G401.6 (cell line): ENCODE measurements around the gene OR10J4.
"Not testable (repeated sequence)": the region's sequence is repeated elsewhere in the genome, so short reads cannot be mapped to it uniquely, and the experiment has no call there.

Experiments
- FAIRE-seq: peaks from 2 replicates; lab custom pipeline; 2012; peaks lifted over from hg19 to GRCh38; lab: Jason Lieb, UNC

OR10J4 gene

DNA sequence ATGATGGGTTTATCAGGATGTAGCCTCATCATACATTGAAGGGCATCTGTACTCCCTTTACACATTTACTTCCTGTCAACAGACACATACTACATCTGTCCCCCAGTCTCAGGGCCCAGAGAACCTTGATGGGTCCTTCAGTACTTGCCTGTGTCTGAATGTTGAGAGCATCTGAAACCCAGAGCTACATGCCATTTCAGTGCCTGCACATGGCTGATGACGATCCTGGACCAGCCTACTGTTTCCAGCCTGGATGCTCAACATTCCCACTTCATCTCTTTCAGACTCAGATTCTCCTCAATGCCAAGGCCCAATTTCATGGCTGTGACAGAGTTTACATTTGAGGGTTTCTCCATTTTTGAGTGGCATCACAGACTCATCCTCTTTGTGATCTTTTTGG, at the start of gene OR10J4:
Gene OR10J4 (plus strand): TSS at position 301 of the 400 bp plus-strand sequence.
- FAIRE-seq = no peak

DNA sequence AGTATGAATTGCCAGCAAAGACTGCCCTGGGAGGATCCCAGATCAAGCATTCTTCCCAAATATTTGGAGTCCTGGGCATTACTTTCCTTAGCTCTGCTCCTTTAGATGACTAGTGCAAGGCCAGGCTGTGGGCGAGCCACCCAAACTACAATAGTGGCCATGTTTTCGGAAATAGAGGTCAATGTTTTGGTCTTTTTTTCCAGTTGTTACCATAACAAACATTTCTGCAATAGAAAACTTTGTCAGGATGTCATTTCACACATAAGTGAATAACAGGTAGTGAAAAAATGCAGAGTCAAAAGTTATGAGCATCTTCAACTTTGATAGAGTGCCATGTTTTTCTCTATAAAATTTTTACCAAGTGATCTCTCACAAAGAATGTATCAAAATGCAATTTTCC, 25.2 kb upstream of the OR10J4 start:
- FAIRE-seq = no peak

DNA sequence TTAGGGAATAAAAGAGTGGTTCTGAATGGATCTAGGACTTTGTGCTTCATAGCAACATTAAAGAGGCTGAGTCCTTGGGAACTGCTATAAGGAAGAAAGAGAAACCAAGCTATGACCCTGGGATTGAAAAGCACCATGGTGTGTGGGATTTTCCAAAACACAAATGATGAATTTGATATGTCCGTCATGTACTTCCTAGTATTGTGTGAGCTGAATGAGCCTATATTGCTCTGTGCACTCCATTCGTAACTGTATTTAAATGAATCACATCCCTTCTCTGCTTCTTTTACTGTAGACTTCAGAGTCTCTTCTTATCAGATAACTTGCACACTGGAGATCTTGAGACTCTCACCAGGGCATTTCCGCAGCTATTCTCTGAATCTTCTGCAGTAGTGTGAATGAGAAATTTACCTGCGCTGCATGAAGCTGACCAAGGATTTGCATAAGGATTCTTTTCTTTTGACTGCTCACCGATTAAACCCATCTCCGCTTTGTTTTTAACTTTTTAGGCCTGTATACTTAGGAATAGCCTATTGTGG, 23.1 kb upstream of the OR10J4 start:
- no peak for FAIRE-seq

DNA sequence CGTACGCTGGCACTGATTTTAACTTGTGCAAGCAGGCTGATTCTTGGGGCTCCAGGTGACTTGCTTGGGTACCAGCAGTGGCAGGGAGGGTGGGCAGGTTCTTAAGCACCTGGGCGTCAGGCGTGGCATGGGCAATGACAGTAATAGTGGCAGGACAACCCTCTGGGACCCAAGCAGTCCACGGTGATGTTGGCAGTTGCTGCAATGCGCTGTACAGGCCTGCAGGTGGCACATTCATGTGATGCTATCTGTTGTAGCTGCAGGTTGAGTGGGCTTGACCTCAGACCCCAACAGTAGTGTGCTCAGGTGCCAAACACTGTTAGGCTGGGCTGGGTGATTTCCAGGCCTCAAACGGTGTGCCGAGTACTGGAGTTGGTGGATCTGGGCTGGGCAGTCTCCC, 10.2 kb upstream of the OR10J4 start:
- no peak for FAIRE-seq

DNA sequence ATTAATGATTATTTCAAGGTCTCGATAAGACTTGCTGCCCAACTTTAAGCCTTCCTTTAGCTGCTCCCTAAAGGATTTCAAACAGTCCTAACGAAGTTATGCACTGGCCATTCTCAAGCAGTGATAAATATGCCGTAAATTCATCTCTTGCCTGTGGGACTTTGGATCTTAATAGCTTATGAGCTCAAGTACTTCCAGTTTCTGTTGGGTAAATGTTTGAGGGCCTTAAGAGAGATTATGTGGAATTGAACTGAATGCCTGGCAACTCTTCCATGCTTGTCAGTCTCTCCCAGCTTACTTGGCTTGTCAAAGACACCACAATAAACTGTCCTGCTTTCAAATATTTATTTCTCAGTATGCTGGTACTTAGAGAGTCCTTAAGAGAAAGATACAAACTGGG, 3.5 kb upstream of the OR10J4 start:
- no peak for FAIRE-seq

DNA sequence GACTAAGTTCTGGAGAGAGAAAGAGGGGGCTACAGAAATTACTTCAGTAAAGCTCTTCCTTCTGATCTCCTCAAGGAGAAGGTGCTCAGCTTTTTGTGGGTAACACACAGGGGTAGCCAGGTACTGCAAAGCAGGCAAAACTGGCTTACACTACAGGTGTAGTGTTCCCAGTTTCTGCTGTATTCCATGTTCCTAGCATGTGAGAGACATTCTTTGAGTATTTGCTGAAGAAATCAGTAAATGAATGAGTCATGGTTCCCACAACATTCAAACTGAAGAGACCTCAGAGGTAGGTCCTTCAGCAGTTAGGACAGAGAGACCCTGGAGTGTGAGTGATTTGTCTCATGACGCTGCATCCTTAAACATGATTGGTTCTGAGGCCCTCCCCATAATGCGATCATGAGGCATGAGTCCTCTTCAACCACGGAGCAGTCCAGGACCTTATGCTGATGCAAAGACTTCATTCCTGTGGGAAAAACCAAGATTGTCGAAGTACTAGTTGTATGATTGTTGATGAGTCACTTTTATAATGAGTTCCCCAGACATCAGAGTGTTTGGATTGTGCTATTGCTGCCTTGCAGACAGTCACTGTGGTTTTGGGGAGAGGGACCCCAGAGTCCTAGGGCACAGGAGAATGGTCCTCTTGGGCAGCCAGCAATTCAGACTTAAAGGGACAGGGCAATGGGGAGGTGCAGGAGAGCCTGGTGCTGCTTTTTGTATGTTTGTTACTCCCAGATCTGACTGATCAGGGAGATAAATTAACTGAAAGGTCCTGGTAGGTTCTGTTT, 2.7 kb upstream of the OR10J4 start:
- no peak for FAIRE-seq

DNA sequence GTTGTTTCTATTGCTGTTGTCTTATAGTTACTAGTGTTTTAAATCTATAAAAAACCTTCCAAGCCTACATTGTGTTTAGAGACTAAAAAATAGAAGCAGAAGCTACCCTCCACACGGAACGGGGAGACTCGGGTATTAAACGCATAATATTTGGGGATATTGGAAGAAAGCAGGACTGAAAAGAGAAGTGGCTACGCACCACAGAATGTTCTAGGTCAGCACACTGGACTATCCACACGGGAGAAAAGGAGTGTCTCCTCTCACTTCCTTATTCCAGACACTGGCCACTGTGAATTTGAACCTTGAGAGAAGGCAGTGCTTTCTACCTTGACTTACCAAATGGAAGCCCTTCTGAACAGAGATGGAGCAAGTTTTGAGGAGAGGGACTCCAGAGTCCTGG, 1.0 kb upstream of the OR10J4 start:
- FAIRE-seq = no peak

DNA sequence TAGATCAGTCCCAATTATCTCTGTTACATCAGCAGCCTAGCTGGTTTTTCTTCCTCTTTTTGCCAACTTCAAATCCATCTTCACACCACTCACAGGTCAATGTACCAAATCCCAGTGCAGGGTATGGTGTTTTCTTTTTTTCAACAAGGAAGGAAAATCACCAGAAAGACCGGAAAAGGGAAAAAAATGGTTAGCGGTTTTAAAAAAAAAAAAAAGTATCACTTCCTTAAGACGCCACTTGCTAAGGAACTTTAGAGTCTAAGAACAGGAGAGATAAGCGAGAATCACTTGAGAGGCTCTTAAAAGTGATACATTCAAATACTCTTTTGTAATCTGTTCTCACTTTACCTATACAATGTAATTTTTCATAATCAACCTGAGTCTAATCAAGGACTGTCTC, 4.5 kb downstream of the OR10J4 start:
- no peak for FAIRE-seq

DNA sequence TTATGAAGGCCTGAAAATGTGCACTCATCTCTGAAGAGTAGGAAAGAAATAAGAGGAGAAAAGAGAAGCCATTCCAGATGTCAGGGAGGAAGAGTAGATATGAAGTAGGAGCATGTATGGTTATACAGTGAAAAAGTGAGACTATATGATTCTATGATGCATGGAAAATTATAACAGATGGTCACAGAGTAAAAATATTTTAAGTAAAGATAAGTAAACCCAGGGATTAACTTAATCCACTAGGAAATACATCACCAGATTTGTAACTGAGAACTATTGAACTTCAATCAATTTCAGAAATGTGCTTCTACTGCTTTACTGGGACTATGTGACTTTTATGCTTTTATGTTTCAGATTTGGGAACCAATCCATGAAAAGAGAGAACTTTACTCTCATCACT, 7.4 kb downstream of the OR10J4 start, which contains the start of gene OR10J1:
Gene OR10J1 (plus strand): TSS at position 301 of the 400 bp plus-strand sequence. CDS start 70 bp downstream, at position 371.
- FAIRE-seq = no peak

DNA sequence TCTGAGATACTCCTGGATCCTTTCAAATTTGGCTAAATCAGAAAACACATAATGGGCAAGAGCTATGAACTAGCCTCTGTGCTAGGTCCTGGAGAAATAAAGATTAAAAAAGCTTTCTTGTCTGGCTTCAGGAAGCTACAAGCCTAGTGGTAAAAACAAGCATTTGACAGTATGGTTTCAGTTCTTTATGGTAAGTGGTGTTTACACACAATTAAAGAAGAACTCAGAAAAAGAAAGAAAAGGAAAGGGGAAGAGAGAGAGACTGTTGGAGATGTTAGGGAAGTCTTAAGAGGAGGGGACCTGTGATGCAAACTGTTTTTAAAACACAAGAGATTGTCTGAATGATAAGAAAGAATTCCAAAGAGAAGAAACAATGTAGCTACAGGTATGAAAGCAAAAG, 9.4 kb downstream of the OR10J4 start:
- no peak for FAIRE-seq

DNA sequence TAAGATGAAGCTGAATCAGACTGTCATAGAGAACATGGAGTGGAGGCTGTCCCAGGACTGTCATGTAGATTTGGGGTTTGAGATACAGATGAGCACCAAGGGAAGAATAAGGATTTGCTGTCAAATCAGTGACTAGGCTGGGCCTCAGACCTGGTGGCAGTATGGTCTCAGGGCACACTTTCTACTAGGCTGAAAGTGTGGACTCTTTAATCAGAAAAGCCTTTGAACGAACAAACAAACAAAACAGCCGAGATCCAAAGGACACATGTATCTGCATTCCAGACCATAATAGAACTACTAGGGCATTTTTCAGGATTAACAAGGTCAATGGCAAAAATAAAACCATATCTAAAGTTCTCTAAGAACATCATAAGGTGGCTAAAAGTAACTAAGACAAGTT, 10.4 kb downstream of the OR10J4 start:
- no peak for FAIRE-seq

DNA sequence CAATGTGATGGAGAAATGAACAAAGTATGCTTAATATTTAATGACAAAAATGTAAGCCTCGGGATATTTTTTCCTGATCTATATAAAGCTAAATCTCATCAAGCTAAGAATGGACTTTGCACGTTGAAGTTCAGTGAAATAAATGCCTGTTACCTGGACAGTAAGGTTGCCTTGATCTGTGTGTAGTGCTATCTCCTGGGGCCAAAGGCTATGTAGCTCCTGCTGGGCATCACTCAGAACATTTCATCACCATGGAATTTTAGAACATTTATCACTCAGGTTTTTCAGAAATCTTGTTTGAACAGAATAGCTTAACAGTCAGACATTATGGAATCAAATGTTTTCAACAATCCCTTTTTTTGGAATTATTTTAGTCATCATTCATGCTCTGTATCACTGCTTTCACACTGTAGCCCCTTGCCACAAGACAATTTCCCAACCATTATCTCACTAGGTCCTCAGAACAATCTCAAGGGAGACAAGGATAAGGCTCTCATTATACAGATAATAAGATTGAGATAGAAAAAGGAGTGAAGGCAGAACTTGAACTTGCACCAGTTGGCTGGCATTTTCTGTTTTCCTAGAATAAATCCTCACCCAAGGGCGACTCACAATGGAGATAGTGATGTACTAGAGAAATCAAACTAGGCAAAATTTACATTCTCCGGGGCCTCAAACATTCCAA, 11.2 kb downstream of the OR10J4 start:
- no peak for FAIRE-seq

DNA sequence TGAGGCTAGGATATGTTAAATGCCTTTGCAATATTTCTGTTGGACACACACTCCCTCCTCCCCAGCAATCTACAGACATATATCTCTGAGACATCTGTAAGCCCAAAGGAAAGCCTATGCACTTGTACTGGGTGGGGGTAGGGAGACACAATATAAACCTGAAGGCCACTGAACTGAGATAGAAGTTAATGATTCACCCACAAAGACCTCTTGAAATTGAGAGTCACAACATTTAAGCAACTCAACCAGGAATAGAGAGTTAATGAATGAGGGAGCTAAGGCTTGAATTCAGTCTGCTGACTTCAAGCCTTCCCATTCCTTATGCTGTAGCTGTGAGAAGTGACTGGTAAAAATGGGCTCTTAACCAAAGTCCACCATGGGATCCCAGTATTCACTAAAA, 12.5 kb downstream of the OR10J4 start:
- no peak for FAIRE-seq

DNA sequence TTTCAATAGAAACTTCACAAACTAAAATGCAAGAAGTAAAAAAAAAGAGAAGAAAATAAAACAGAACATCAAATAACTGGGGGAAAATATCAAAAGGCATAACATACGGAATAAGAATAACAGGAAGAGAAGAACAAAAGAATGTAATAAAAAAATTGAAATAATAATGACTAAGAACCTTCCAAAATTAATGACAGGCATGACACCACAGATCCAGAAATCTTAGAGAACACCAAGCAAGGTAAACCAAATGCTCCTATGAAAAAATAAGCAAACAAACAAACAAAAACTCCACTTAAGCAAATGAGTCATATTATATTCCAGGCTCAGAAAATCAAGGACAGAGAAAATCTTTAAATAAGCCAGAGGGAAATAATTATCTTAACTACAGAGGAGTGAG, 16.2 kb downstream of the OR10J4 start:
- no peak for FAIRE-seq

DNA sequence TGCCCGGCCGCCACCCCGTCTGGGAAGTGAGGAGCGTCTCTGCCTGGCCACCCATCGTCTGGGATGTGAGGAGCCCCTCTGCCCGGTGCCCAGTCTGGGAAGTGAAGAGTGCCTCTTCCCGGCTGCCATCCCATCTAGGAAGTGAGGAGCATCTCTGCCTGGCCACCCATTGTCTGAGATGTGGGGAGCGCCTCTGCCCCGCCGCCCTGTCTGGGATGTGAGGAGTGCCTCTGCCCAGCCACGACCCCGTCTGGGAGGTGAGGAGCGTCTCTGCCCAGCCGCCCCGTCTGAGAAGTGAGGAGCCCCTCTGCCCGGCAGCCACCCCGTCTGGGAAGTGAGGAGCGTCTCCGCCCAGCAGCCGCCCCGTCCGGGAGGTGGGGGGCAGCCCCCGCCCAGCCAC, 17.6 kb downstream of the OR10J4 start:
- not testable (repeated sequence) for FAIRE-seq

DNA sequence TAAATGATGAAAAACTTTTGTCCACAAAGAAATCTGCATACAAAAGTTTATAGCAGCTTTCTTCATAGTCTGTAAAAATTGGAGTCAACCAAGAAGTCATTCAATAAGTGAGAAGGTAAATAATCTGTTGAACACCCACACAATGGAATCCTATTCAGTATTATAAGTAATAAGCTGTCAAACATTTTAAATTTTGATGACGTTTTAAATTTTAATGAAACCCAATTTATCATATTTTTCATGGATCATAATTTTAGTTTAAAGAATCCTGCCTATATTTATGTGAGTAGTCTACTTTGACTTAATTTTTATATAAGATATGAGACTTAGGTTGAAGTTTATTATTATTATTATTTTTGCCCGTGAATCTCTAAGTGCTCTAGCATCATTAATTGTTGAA, 27.5 kb downstream of the OR10J4 start:
- no peak for FAIRE-seq

DNA sequence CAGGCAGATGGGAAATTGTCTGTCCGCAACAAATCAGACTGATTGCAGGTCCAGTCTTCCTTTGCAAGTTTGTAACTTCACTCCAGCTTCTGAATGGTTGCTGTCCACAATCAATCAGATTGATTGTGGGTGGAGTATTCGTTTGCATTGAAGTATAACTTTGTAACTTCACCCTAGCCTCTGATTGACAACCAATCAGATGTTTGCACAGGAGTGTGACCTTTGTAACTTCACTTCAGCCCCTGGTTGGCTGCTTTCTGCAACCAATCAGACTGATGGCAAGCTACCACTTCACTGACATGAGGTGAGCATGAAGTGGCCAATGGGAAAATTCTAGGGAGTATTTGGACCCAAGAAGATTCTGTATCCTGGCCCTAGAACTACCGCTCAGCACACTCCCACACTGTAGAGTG, 33.2 kb downstream of the OR10J4 start:
- no peak for FAIRE-seq

DNA sequence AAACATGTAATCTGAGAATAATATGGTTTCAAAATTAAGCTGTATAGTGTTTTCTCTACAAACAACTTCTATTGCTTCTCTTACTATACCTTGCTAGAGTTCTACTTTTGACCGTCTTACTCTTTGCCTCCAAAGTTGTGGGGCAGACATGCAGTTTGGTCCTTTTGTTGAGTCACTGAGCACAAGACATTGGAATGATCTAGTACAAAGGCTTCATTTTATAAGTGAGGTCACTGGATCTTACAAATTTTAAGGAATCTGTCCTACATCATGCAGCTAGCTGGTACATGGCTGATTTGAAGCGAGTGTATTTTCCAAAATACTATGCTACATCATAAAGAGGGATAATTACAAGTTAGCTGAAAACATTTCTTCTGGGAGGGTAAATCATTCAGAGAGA, 36.3 kb downstream of the OR10J4 start:
- FAIRE-seq = no peak

DNA sequence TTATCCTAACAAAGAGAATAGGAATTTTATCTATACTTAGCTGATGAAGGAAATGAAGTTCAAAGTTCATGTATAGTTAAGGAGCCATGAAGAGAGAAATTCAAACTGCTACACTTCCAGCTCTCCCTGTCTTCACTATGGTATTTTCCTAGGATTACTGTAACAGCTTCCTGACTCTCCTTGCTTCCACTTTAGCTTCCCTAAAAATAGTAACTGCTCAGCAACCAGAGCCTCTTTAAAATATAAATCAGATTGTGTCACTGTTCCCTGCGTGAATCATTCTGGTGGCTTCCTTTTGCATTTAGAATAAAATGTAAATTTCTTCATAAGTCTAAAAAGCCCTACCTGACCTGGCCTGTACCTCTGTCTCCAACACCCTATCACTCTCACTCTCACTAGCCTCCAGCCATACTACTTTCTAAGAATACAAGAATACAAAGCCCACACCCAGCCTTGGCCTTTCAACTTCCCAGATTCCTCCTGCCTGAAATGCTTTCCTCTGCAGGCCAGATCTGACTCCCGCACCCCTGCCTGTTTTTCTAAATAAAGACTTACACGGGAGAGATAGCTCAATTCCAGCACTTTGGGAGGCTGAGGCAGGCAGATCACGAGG, 38.0 kb downstream of the OR10J4 start:
- no peak for FAIRE-seq

DNA sequence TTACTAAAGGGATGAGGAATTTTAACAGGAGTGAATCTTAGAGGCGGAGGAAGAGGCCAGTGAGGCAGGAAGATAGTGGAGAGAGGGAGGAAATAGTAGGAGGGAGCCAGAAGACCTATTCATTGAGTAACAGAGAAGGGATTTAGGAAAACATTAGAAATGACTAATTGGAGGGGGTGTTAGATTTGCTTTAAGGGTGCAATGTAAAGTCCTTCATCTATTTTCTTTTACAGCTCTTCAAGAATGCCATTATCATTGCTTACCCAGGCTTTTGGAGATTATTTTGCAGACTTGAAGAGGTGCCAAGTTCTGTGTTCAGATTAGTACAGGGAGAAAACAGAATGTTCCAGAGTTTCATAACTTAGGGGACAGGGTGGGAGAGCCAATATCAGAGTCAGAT, 41.3 kb downstream of the OR10J4 start:
- no peak for FAIRE-seq

DNA sequence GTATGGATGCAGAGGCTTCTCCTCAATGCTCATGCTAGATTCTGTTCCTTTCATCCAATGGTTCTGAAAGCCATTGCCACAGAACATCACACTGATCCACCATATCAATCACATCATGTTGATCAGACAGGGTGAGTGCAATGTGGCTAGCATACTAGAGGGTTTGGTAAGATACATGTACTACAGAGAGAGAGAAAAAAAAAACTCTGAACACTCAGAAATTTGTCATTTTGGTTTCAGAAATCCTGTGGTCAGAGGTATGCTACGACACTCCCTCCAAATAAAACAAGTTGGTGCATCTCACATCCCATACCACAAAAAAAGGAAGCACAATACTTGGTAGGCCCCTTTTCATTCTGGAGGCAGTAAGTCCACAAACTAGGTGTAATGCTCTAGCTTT, 42.9 kb downstream of the OR10J4 start:
- no peak for FAIRE-seq
